ENCODE measurements around the gene ASXL3.

GRCh38 chr18:33745151-33745795 is 167.3 kb downstream of the ASXL3 start:
- TF ChIP-seq EZH2 (IDR thresholded peaks at IDR 0.05; ENCODE audit: low read length, unreplicated experiment) (no peak), CTCF (conservative IDR thresholded peaks at IDR 0.05; ENCODE audit: low read depth, low read length) (no peak)
